T-helper 1 cell (primary cell): ENCODE data around the gene TAS2R16.

Source experiments
- DNase-seq, 5 donors: peaks; one replicate each; pipeline ENCODE4 v3.0.0-alpha.2; 2012 to 2020
- total RNA-seq, 4 donors: gene quantifications; one replicate each; lab custom pipeline; 2026; lab: John Stamatoyannopoulos, UW

Gene TAS2R16
- total RNA-seq: 0 reads per million in 4 donors

- DNase-seq: no peak
Measured at GRCh38 chr7:122995600-122995999, at the start of gene TAS2R16. TAS2R16 (minus strand) TSS chr7:122995700; CDS start chr7:122995634, 66 bp downstream.

GRCh38 chr7:123043642-123044041 lies 48.1 kb upstream of the TAS2R16 start:
- DNase-seq: no peak

- no peak for DNase-seq
Measured at GRCh38 chr7:123041101-123041500, 45.6 kb upstream of the TAS2R16 start.

GRCh38 chr7:123039269-123039668 lies 43.8 kb upstream of the TAS2R16 start:
- DNase-seq: no peak

GRCh38 chr7:123034106-123034505 lies 38.6 kb upstream of the TAS2R16 start:
- no peak for DNase-seq

- DNase-seq: no peak
Measured at GRCh38 chr7:123030631-123031030, 35.1 kb upstream of the TAS2R16 start.

- DNase-seq: no peak
Measured at GRCh38 chr7:123028339-123028738, 32.8 kb upstream of the TAS2R16 start.

- no peak for DNase-seq
Measured at GRCh38 chr7:123026251-123026650, 30.8 kb upstream of the TAS2R16 start.

- no peak for DNase-seq
Measured at GRCh38 chr7:123024989-123025758, 29.7 kb upstream of the TAS2R16 start.

- no peak for DNase-seq
Measured at GRCh38 chr7:123023126-123023525, 27.6 kb upstream of the TAS2R16 start.

- no peak for DNase-seq
Measured at GRCh38 chr7:123022576-123022975, 27.1 kb upstream of the TAS2R16 start.

GRCh38 chr7:123012435-123012834 lies 16.9 kb upstream of the TAS2R16 start:
- no peak for DNase-seq

GRCh38 chr7:123011766-123012369 lies 16.4 kb upstream of the TAS2R16 start:
- DNase-seq: no peak

- DNase-seq: no peak
Measured at GRCh38 chr7:123004931-123005330, 9.4 kb upstream of the TAS2R16 start.

GRCh38 chr7:123003539-123004126 lies 8.1 kb upstream of the TAS2R16 start:
- DNase-seq: no peak

- DNase-seq: no peak
Measured at GRCh38 chr7:122989577-122989976, 5.9 kb downstream of the TAS2R16 start.

GRCh38 chr7:122989041-122989440 lies 6.5 kb downstream of the TAS2R16 start:
- no peak for DNase-seq

GRCh38 chr7:122988333-122988732 lies 7.2 kb downstream of the TAS2R16 start:
- DNase-seq: no peak

GRCh38 chr7:122987463-122987862 lies 8.0 kb downstream of the TAS2R16 start:
- no peak for DNase-seq

- DNase-seq: no peak
Measured at GRCh38 chr7:122984021-122984420, 11.5 kb downstream of the TAS2R16 start.

GRCh38 chr7:122983261-122983660 lies 12.2 kb downstream of the TAS2R16 start:
- no peak for DNase-seq

- no peak for DNase-seq
Measured at GRCh38 chr7:122975341-122975740, 20.2 kb downstream of the TAS2R16 start.

- no peak for DNase-seq
Measured at GRCh38 chr7:122974229-122974628, 21.3 kb downstream of the TAS2R16 start.

GRCh38 chr7:122972056-122972455 lies 23.4 kb downstream of the TAS2R16 start:
- no peak for DNase-seq
